Epidermal melanocyte (primary cell): ENCODE measurements around the gene ZNF526.
A peak's percentile ranks its signal among the peaks of the same experiment; 100 is the strongest.

ENCODE experiments used
- DNase-seq: peaks from one replicate; pipeline ENCODE4 v3.0.0; 2011; ENCODE audit warnings: low spot score; ENCODE audit not compliant: insufficient read length

Gene ZNF526

GRCh38 chr19:42219812-42220750 lies at the start of gene ZNF526:
Gene ZNF526 (plus strand): TSS chr19:42220312. CDS start chr19:42224404, 4,092 bp downstream.
- DNase-seq = peak; percentile 100

DNA sequence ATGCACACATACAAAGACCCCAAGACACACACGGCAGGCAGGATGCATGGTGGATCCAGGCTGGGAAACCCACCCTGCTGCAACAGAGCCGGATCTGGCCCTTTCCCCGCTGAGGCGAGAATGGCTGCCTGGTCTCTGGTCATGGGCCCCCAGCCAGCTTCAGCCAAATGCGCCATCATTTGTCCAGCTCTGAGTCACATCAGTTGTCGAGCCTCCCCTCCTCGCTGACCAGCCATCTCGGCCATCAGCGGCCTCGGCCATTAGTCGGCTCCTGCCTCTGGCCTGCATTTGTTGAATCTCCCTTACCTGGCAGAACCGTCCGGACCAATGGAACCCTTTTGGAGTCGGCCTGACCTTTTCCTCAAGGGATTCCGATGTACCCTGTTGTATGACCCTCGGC lies 49.4 kb upstream of the ZNF526 start:
- no peak for DNase-seq

GRCh38 chr19:42172261-42172660 lies 47.9 kb upstream of the ZNF526 start:
- no peak for DNase-seq

DNA sequence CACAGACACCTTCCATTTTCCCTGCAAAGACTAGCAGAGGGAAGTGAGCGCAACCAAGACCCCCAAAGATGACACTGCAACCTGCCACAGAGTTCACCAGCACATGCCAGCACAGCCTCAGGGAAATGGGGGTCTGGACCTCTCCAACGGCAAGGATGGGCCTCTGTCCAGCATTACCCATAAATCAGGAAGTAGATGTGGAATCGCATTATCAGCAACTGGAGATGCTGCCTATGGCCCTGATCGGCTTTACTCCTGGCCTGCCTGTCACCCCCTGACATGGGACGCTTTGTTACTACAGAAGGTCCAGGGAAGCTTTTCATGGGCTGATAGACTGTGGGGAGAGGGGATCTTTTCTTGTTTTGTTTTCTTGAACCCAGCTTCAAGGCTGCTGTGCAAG lies 46.4 kb upstream of the ZNF526 start:
- no peak for DNase-seq

DNA sequence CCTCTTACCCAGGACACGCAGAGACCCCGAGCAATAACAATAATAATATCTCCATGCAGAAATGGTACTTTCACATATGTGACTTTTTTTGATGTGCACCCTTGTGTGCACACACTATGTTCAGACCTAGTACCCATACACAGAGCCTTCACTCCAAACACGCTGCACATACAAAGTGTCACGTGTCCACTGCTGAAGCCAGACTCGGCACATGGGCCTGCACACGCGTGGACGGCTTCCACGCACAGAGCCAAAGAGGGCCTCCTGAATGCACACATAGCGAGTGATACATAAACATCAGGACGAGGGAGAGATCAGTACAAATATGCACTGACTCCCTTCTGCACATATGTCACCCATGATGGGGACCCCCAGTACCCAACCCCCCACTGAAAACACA lies 45.9 kb upstream of the ZNF526 start:
- no peak for DNase-seq

GRCh38 chr19:42174958-42175734 lies 45.0 kb upstream of the ZNF526 start:
- no peak for DNase-seq

DNA sequence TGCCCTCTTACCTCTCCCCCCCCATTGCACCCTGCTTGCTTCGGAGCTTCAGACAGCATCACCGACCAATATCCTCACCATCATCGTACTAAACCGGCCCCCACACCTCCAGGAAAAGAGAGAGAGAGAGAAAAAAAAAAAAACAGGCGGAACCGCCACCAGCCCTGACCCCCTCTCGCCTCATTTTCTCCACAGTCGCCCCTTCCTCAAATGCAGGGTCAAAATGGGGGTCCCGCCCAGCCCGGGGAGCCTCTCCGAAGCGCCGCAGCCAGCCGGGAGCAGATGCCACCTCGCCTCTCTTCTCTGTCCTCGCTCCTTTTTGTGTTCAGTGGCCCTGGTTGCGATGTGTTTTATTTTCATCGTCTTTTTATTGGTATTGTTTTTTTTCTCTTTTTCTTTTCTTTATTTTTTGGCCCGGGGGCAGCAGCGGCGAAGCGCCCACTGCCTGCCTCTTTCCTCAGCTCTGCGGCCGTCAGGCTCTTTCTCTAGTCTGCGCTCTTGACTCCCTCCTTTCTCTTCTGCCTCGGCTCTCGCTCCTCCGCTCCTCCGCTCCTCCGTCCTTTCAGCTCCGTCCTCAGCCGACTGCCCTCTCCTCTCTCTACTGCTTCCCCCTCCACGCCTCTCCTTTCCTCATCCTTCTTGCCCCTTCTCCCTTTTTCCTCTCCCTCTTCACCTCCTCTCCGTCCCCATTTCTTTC lies 44.0 kb upstream of the ZNF526 start:
- DNase-seq = no peak

DNA sequence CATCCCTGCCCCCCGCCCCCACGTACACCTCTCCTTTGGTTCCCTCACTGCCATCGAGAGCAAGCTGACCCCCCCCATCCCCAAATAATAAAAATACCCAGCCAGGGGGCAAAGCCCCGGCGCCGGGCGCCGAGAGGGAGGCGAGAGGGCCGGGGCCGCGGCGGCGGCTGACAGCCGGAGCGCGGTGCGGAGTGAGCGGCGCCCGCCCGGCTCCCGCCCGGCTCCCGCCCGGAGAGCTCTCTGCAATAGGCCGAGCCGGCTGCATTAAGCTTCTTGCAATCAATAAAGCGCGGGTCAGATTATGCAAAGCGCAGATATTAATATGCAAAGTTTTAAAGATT lies 43.5 kb upstream of the ZNF526 start:
- DNase-seq = no peak

DNA sequence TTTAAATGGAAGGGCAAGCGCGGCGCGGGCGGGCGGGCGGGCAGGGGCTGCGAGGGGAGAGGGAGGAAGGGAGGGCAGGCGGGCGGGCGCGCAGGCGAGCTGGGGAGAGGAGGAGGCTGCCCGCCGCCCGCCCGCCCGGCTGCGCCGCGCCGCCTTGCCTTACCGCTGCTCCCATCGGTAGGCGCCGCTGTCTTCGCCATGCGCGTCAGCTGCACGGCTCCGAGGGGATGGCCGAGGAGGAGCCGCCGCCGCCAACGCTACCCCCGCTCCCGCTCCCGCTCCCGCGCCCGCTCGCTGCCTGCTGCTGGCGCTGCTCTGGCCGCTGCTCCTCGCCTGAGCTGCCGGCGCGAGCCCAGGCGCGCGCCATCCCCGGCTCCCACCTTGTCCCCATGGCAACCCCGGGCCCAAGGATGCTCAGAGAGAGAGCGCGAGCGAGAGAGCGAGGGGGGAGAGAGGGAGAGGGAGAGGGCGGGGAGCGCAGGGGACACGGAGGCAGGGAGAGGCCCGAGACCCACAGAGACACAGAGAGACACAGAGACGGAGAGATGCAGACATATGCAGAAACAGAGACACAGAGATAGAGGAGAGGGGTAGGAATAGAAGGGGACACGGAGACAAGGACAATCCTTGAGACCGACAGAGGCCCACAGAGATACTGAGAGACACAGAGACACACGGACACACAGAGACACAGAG lies 43.0 kb upstream of the ZNF526 start:
- DNase-seq = peak; percentile 54

- DNase-seq = no peak
Observed at GRCh38 chr19:42177686-42178019, 42.5 kb upstream of the ZNF526 start.

DNA sequence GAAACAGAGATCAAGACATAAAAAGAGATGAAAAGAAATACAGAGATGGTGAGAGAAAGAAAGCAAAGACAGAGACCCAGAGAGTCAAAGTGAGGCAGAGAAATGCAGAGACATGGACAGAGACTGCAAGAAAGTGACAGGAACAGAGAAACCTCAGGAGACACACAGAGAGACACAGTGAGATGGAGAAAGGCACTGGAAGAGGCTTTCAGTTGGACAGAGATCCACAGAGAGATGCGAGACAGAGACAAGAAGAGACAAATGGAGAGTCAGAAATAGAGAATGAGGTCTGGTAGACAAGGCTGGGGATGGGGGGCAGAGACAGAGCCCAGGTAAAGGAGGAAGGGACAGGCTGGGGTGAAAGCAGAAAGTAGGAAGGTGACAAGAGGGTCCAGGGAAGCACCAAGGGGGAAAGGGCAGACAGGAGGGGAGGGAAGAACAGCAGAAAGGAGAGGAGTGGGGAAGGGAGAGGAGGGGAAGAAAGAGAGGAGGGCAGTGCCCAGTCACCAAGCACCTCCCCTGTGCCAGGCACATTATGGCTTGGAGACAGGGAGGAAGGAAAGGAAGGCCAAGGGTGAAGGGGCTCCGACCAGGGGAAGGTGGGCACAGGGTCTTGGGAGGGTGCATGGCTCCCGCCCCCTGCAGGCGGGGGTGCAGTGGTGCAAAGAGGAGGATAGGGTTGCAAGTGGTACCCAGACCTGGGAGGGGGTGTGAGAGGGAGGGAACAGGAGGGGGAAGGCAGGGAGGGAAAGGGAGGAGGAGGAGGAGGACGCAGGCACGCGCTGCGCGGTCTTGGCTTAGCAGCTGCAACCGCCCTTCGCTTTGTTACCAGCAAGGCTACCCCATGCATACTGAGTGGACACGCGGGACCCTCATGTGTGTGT lies 41.1 kb upstream of the ZNF526 start:
- DNase-seq = no peak

GRCh38 chr19:42184401-42184861 lies 35.7 kb upstream of the ZNF526 start:
- DNase-seq = peak; percentile 81

- no peak for DNase-seq
Observed at GRCh38 chr19:42185277-42185676, 34.8 kb upstream of the ZNF526 start.

- no peak for DNase-seq
Observed at GRCh38 chr19:42188665-42189064, 31.4 kb upstream of the ZNF526 start.

- DNase-seq = no peak
Observed at GRCh38 chr19:42189133-42189532, 31.0 kb upstream of the ZNF526 start.

DNA sequence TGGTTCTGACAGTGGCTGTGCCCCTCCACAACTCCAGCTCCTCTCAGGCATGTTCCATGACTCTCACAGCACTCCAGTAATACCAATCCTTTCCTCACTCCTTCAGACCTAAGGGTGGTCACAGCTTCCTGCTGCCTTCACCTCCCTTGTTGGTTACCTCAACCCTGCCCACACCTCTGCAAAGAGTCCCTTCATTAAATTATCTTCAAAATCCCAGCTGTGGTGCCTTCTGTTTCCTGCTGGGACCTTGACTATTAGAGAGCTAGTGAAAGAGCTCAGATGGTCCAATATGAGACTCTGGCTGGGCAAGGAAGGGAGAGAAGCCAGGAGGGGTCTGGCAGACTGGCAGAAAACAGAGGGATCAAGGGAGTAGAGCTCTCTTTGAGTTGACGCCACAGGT lies 28.8 kb upstream of the ZNF526 start:
- no peak for DNase-seq

DNA sequence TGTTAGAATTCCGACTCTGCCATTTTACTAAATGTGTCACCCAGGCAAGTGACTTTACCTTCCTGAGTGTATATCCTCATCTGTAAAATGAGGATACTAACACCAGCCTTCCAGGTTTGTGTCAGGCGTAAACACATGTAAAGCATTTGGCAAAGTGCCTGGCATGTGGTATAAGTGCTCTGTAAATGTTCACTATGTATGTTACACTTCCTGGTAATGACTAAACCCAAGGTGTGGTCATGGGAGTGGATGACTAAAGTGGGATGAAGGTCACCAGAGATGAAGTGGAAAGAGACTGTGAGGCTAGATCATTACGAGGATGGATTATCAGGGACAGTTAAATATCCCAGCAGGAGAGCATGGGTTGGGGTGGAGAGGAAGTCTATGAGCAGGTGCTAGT lies 28.3 kb upstream of the ZNF526 start:
- DNase-seq = no peak

- no peak for DNase-seq
Observed at GRCh38 chr19:42193294-42193693, 26.8 kb upstream of the ZNF526 start.

- no peak for DNase-seq
Observed at GRCh38 chr19:42193706-42194105, 26.4 kb upstream of the ZNF526 start.
